ACHN (cell line): Measurements from ENCODE around the gene GINS2.

Experiments
- DNase-seq: peaks from one replicate; pipeline ENCODE4 v3.0.0-alpha.2; 2015
- in situ Hi-C: cut with HindIII; loops from 2 replicates; pipeline ENCODE4 v1.10.0; 2017; ENCODE audit warnings: low sequenced_read_pairs, low pct_ligation_motif_present, low pct_unique_long_range_greater_than_20kb

The GINS2 gene

GRCh38 chr16:85697431-85697830, 8.7 kb upstream of the GINS2 start:
- DNase-seq: no peak
- in situ Hi-C loops: no loop called here

- no peak for DNase-seq
- in situ Hi-C loops: no loop called here
Measured at GRCh38 chr16:85696781-85697180, 8.0 kb upstream of the GINS2 start.

- in situ Hi-C loops: no loop called here
Measured at GRCh38 chr16:85695196-85696128, 6.7 kb upstream of the GINS2 start.

GRCh38 chr16:85690469-85691064, 1.8 kb upstream of the GINS2 start:
- DNase-seq: no peak
- in situ Hi-C loops: no loop called here

More at GRCh38 chr16:85695196-85696128, 6.7 kb upstream of the GINS2 start:
- no peak for DNase-seq

GRCh38 chr16:85689950-85690320, 1.2 kb upstream of the GINS2 start:
- in situ Hi-C loops: no loop called here
- DNase-seq: no peak

GRCh38 chr16:85689285-85689949, 663 bp upstream of the GINS2 start:
- in situ Hi-C loops: no loop called here
- DNase-seq: no peak

- no peak for DNase-seq
- in situ Hi-C loops: no loop called here
Measured at GRCh38 chr16:85687651-85688471, 893 bp downstream of the GINS2 start.

GRCh38 chr16:85686912-85687591, 1.7 kb downstream of the GINS2 start:
- in situ Hi-C loops: no loop called here
- no peak for DNase-seq

GRCh38 chr16:85685251-85685650, 3.5 kb downstream of the GINS2 start:
- in situ Hi-C loops: no loop called here

GRCh38 chr16:85683363-85683762, 5.4 kb downstream of the GINS2 start:
- in situ Hi-C loops: no loop called here

More at GRCh38 chr16:85685251-85685650, 3.5 kb downstream of the GINS2 start:
- no peak for DNase-seq

GRCh38 chr16:85682516-85682915, 6.2 kb downstream of the GINS2 start:
- DNase-seq: no peak
- in situ Hi-C loops: no loop called here

More at GRCh38 chr16:85683363-85683762, 5.4 kb downstream of the GINS2 start:
- no peak for DNase-seq

- in situ Hi-C loops: no loop called here
- DNase-seq: no peak
Measured at GRCh38 chr16:85681255-85681654, 7.5 kb downstream of the GINS2 start.

GRCh38 chr16:85680352-85680944, 8.3 kb downstream of the GINS2 start:
- in situ Hi-C loops: no loop called here
- no peak for DNase-seq

- in situ Hi-C loops: no loop called here
- no peak for DNase-seq
Measured at GRCh38 chr16:85679870-85680269, 8.9 kb downstream of the GINS2 start.

- in situ Hi-C loops: no loop called here
- no peak for DNase-seq
Measured at GRCh38 chr16:85678821-85679220, 9.9 kb downstream of the GINS2 start.

- no peak for DNase-seq
- in situ Hi-C loops: no loop called here
Measured at GRCh38 chr16:85678016-85678415, 10.7 kb downstream of the GINS2 start.

- no peak for DNase-seq
- in situ Hi-C loops: no loop called here
Measured at GRCh38 chr16:85677383-85677967, 11.3 kb downstream of the GINS2 start.
